HepG2 (cell line): ENCODE data around the gene GRK6. TPM values are rescaled to one million over a fixed set of nuclear protein-coding genes. Genes with fewer than 3 reads are reported as not detected.
A peak's percentile ranks its signal among the peaks of the same experiment; 100 is the strongest.

Source experiments
- ATF5 ChIP-seq: sonication (generic); formaldehyde crosslinking; IDR thresholded peaks from 2 replicates; pipeline ENCODE4 v1.4.0; 2020; ENCODE audit warnings: mild to moderate bottlenecking, low read depth, missing genetic modification reagents
- BCL6 ChIP-seq: IDR thresholded peaks from 2 replicates; pipeline ENCODE4 v1.6.1; 2016; ENCODE audit warnings: missing genetic modification reagents, missing compliant biosample characterization
- CBX1 ChIP-seq: IDR thresholded peaks from one replicate; pipeline ENCODE4 v1.6.1; 2016; ENCODE audit warnings: antibody characterized with exemption, low read depth
- GATAD2A ChIP-seq: IDR thresholded peaks from 2 replicates; pipeline ENCODE4 v1.6.1; 2016
- KLF12 ChIP-seq: sonication (generic); formaldehyde crosslinking; IDR thresholded peaks from 2 replicates; pipeline ENCODE4 v1.4.0; 2020; ENCODE audit warnings: missing genetic modification reagents, borderline replicate concordance
- PHF21A ChIP-seq: sonication (generic); formaldehyde crosslinking; IDR thresholded peaks from 2 replicates; pipeline ENCODE4 v1.5.0; 2020; ENCODE audit warnings: mild to moderate bottlenecking, missing genetic modification reagents
- PHF5A ChIP-seq: IDR thresholded peaks from one replicate; pipeline ENCODE4 v1.6.1; 2018; ENCODE audit warnings: low read depth, missing genetic modification reagents; ENCODE audit not compliant: unreplicated experiment
- RFX3 ChIP-seq: IDR thresholded peaks from 2 replicates; pipeline ENCODE4 v1.6.1; 2016; ENCODE audit warnings: missing biosample characterization, missing genetic modification reagents
- THRA ChIP-seq: sonication (generic); formaldehyde crosslinking; IDR thresholded peaks from 2 replicates; pipeline ENCODE4 v1.4.0; 2020; ENCODE audit warnings: missing genetic modification reagents, borderline replicate concordance
- ZNF281 ChIP-seq: sonication (generic); formaldehyde crosslinking; IDR thresholded peaks from 2 replicates; pipeline ENCODE4 v1.4.0; 2020; ENCODE audit warnings: missing genetic modification reagents, borderline replicate concordance
- ZNF724P ChIP-seq: sonication (generic); formaldehyde crosslinking; IDR thresholded peaks from 2 replicates; pipeline ENCODE4 v1.8.0; 2022; ENCODE audit warnings: missing genetic modification reagents, borderline replicate concordance
- ZNF800 ChIP-seq: sonication (generic); formaldehyde crosslinking; IDR thresholded peaks from 2 replicates; pipeline ENCODE4 v1.4.0; 2020; ENCODE audit warnings: missing genetic modification reagents
- polyA plus RNA-seq, 8 experiments: library from polyadenylated mRNA; depleted of rRNA in 3 of 8; stranded (reverse) in 7 of 8; unstranded in 1 of 8; fragments of >200 nt; fragmentation: Illumina TruSeq in 4 of 8; extraction: Trizol in 4 of 8; gene quantifications; 2 replicates each; pipeline versions ENCODE4 v1.2.1 to v1.2.3, GENCODE V29; 2011 to 2016; ENCODE audit warnings: low read depth in 4 of 8, missing spikeins in 1 of 8, mixed read lengths in 1 of 8; ENCODE audit not compliant: insufficient read depth in 1 of 8
- total RNA-seq, 5 experiments: library from RNA; depleted of rRNA; stranded (reverse); fragments of >200 nt; fragmentation: Illumina TruSeq; extraction: Trizol; gene quantifications; 2 replicates each; pipeline ENCODE4 v1.2.3, GENCODE V29; 2016; ENCODE audit warnings: low read depth in 1 of 5
- TF ChIP-seq, protein P1 (sequence below): IDR thresholded peaks from 2 replicates; pipeline ENCODE4 v1.6.1; 2016; ENCODE audit warnings: low read depth, missing genetic modification reagents, missing compliant biosample characterization

Gene GRK6
- total and polyA plus RNA-seq, 2 of the 13 experiments (the other 11 are each of a cell fraction or from before 2014, with no cell fraction given) = 13.2 to 19.9 TPM

- TF ChIP-seq ZNF800 (CRISPR knock-in tag) (no peak), PHF5A (no peak), ZNF281 (CRISPR knock-in tag) (no peak), ATF5 (CRISPR knock-in tag) (no peak), CBX1 (no peak), GATAD2A (CRISPR knock-in tag) (peak; percentile 52), ZNF724P (no peak), BCL6 (CRISPR knock-in tag) (no peak), KLF12 (no peak), RFX3 (no peak), PHF21A (peak; percentile 59; the same call in 1 of the 2 replicates), THRA (CRISPR knock-in tag) (no peak)
- TF ChIP-seq, protein P1, sequence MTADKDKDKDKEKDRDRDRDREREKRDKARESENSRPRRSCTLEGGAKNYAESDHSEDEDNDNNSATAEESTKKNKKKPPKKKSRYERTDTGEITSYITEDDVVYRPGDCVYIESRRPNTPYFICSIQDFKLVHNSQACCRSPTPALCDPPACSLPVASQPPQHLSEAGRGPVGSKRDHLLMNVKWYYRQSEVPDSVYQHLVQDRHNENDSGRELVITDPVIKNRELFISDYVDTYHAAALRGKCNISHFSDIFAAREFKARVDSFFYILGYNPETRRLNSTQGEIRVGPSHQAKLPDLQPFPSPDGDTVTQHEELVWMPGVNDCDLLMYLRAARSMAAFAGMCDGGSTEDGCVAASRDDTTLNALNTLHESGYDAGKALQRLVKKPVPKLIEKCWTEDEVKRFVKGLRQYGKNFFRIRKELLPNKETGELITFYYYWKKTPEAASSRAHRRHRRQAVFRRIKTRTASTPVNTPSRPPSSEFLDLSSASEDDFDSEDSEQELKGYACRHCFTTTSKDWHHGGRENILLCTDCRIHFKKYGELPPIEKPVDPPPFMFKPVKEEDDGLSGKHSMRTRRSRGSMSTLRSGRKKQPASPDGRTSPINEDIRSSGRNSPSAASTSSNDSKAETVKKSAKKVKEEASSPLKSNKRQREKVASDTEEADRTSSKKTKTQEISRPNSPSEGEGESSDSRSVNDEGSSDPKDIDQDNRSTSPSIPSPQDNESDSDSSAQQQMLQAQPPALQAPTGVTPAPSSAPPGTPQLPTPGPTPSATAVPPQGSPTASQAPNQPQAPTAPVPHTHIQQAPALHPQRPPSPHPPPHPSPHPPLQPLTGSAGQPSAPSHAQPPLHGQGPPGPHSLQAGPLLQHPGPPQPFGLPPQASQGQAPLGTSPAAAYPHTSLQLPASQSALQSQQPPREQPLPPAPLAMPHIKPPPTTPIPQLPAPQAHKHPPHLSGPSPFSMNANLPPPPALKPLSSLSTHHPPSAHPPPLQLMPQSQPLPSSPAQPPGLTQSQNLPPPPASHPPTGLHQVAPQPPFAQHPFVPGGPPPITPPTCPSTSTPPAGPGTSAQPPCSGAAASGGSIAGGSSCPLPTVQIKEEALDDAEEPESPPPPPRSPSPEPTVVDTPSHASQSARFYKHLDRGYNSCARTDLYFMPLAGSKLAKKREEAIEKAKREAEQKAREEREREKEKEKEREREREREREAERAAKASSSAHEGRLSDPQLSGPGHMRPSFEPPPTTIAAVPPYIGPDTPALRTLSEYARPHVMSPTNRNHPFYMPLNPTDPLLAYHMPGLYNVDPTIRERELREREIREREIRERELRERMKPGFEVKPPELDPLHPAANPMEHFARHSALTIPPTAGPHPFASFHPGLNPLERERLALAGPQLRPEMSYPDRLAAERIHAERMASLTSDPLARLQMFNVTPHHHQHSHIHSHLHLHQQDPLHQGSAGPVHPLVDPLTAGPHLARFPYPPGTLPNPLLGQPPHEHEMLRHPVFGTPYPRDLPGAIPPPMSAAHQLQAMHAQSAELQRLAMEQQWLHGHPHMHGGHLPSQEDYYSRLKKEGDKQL (CRISPR knock-in tag) = no peak
Measured at GRCh38 chr5:177434942-177435738, 8.7 kb downstream of the GRK6 start (continued).
